HTR-8/SVneo (cell line): ENCODE data around the gene OR5W2.
A peak's percentile ranks its signal among the peaks of the same experiment; 100 is the strongest.
"Not testable (repeated sequence)": the region's sequence is repeated elsewhere in the genome, so short reads cannot be mapped to it uniquely, and the experiment has no call there.

Source experiments
- DNase-seq: peaks from one replicate; pipeline ENCODE4 v3.0.0; 2011; ENCODE audit warnings: low spot score, mixed read lengths; ENCODE audit not compliant: insufficient read length
- FAIRE-seq: peaks from 2 replicates; lab custom pipeline; 2011; peaks lifted over from hg19 to GRCh38; lab: Jason Lieb, UNC

The OR5W2 gene

GRCh38 chr11:55914482-55914881, at the start of gene OR5W2:
Gene OR5W2, minus strand, starts transcription at chr11:55914582. Its CDS starts 0 bp downstream, at chr11:55914582.
- FAIRE-seq (no peak), DNase-seq (no peak)

GRCh38 chr11:55956521-55956920, 42.1 kb upstream of the OR5W2 start:
- FAIRE-seq (no peak), DNase-seq (no peak)

GRCh38 chr11:55949330-55949729, 34.9 kb upstream of the OR5W2 start:
- DNase-seq, result no peak
- FAIRE-seq, result no peak

- DNase-seq, result peak; percentile 0
- FAIRE-seq, result no peak
These were observed 28.5 kb upstream of the OR5W2 start for GRCh38 chr11:55942785-55943392.

GRCh38 chr11:55936300-55936699, 21.9 kb upstream of the OR5W2 start, which contains the start of gene OR5I1:
Gene OR5I1, minus strand, starts transcription at chr11:55936400. Its CDS starts 0 bp downstream, at chr11:55936400.
- no peak for DNase-seq
- no peak for FAIRE-seq

- no peak for FAIRE-seq
- no peak for DNase-seq
These were observed 6.2 kb upstream of the OR5W2 start for GRCh38 chr11:55920537-55920936.

GRCh38 chr11:55902308-55902707, 12.1 kb downstream of the OR5W2 start:
- no peak for FAIRE-seq
- DNase-seq, result no peak

GRCh38 chr11:55895216-55895615, 19.2 kb downstream of the OR5W2 start:
- FAIRE-seq (no peak), DNase-seq (no peak)

GRCh38 chr11:55885481-55885880, 28.9 kb downstream of the OR5W2 start:
- DNase-seq, FAIRE-seq: not testable (repeated sequence)

- FAIRE-seq, DNase-seq: not testable (repeated sequence)
These were observed 29.4 kb downstream of the OR5W2 start for GRCh38 chr11:55884995-55885394.

- DNase-seq, FAIRE-seq: not testable (repeated sequence)
These were observed 31.4 kb downstream of the OR5W2 start, which contains the start of gene TRIM51 for GRCh38 chr11:55882997-55883396. Gene TRIM51, plus strand, starts transcription at chr11:55883297. Its CDS starts 2,132 bp downstream, at chr11:55885429.

GRCh38 chr11:55873146-55873545, 41.2 kb downstream of the OR5W2 start:
- FAIRE-seq, DNase-seq: not testable (repeated sequence)

- DNase-seq, result not testable (repeated sequence)
These were observed 41.7 kb downstream of the OR5W2 start for GRCh38 chr11:55872731-55873130.

GRCh38 chr11:55867354-55867753, 47.0 kb downstream of the OR5W2 start:
- not testable (repeated sequence) for FAIRE-seq, DNase-seq

More at GRCh38 chr11:55872731-55873130, 41.7 kb downstream of the OR5W2 start:
- FAIRE-seq, result not testable (repeated sequence)
